ENCODE data around the gene UBALD1.

DNA sequence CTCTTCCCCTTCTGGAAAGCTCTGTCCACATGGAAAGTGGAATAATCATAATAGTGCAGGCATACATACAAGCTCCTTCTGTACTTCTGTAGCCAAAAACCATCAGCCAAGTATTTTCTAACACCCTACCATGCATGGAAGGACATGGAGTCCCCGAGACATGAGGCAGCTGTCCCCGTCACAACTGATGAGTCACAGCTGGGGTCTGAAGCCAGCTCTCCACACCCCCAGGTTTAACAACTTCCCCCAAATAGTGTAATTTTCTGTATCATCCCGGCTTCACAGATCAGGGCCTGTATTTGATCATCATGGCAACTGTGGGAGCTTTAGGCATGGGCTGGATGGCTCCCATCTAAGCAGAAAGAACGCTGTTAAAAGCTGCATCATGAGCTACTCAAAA lies 42.0 kb downstream of the UBALD1 start:
- no peak for TF ChIP-seq ZNF8 (CRISPR knock-in tag; IDR thresholded peaks at IDR 0.05)
- TF ChIP-seq, protein P1, sequence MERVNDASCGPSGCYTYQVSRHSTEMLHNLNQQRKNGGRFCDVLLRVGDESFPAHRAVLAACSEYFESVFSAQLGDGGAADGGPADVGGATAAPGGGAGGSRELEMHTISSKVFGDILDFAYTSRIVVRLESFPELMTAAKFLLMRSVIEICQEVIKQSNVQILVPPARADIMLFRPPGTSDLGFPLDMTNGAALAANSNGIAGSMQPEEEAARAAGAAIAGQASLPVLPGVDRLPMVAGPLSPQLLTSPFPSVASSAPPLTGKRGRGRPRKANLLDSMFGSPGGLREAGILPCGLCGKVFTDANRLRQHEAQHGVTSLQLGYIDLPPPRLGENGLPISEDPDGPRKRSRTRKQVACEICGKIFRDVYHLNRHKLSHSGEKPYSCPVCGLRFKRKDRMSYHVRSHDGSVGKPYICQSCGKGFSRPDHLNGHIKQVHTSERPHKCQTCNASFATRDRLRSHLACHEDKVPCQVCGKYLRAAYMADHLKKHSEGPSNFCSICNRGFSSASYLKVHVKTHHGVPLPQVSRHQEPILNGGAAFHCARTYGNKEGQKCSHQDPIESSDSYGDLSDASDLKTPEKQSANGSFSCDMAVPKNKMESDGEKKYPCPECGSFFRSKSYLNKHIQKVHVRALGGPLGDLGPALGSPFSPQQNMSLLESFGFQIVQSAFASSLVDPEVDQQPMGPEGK (CRISPR knock-in tag; IDR thresholded peaks at IDR 0.05; ENCODE audit: borderline replicate concordance) = no peak
- TF ChIP-seq ZFP3 (CRISPR knock-in tag; IDR thresholded peaks at IDR 0.05) = no peak
- TF ChIP-seq, protein P2, sequence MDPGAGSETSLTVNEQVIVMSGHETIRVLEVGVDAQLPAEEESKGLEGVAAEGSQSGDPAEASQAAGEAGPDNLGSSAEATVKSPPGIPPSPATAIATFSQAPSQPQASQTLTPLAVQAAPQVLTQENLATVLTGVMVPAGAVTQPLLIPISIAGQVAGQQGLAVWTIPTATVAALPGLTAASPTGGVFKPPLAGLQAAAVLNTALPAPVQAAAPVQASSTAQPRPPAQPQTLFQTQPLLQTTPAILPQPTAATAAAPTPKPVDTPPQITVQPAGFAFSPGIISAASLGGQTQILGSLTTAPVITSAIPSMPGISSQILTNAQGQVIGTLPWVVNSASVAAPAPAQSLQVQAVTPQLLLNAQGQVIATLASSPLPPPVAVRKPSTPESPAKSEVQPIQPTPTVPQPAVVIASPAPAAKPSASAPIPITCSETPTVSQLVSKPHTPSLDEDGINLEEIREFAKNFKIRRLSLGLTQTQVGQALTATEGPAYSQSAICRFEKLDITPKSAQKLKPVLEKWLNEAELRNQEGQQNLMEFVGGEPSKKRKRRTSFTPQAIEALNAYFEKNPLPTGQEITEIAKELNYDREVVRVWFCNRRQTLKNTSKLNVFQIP (CRISPR knock-in tag; IDR thresholded peaks at IDR 0.05; ENCODE audit: borderline replicate concordance, low read depth) = no peak
- TF ChIP-seq, protein P3, sequence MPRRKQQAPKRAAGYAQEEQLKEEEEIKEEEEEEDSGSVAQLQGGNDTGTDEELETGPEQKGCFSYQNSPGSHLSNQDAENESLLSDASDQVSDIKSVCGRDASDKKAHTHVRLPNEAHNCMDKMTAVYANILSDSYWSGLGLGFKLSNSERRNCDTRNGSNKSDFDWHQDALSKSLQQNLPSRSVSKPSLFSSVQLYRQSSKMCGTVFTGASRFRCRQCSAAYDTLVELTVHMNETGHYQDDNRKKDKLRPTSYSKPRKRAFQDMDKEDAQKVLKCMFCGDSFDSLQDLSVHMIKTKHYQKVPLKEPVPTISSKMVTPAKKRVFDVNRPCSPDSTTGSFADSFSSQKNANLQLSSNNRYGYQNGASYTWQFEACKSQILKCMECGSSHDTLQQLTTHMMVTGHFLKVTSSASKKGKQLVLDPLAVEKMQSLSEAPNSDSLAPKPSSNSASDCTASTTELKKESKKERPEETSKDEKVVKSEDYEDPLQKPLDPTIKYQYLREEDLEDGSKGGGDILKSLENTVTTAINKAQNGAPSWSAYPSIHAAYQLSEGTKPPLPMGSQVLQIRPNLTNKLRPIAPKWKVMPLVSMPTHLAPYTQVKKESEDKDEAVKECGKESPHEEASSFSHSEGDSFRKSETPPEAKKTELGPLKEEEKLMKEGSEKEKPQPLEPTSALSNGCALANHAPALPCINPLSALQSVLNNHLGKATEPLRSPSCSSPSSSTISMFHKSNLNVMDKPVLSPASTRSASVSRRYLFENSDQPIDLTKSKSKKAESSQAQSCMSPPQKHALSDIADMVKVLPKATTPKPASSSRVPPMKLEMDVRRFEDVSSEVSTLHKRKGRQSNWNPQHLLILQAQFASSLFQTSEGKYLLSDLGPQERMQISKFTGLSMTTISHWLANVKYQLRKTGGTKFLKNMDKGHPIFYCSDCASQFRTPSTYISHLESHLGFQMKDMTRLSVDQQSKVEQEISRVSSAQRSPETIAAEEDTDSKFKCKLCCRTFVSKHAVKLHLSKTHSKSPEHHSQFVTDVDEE (CRISPR knock-in tag; IDR thresholded peaks at IDR 0.05) = no peak
- TF ChIP-seq ARNTL (CRISPR knock-in tag; IDR thresholded peaks at IDR 0.05; ENCODE audit: borderline replicate concordance, low read depth) = no peak
- TF ChIP-seq ESRRG (CRISPR knock-in tag; IDR thresholded peaks at IDR 0.05) = no peak
- no peak for TF ChIP-seq ZFP30 (CRISPR knock-in tag; IDR thresholded peaks at IDR 0.05)
- no peak for TF ChIP-seq BACH2 (CRISPR knock-in tag; IDR thresholded peaks at IDR 0.05; ENCODE audit: borderline replicate concordance)
- no peak for TF ChIP-seq ZNF565 (CRISPR knock-in tag; conservative IDR thresholded peaks at IDR 0.05; ENCODE audit: low read depth)
- TF ChIP-seq ZNF70 (CRISPR knock-in tag; IDR thresholded peaks at IDR 0.05) = no peak
